Adrenal gland (tissue), 5 donors: ENCODE results near the gene TRAF3IP3.

Source experiments
- POLR2A ChIP-seq, 2 donors: fragments of 450-650 bp; IDR thresholded peaks; one replicate each; pipeline ENCODE4 v1.6.1; 2017; ENCODE audit warnings: antibody characterized with exemption in 2 of 2, mild to moderate bottlenecking in 2 of 2, moderate library complexity in 1 of 2
- TF ChIP-seq, protein P1 (sequence below), 6 experiments: fragments of 450-650 bp in 4 of 6; fragments of 200-600 bp in 2 of 6; sonication (generic) in 1 of 6; IDR thresholded peaks; 1 replicate in 5 of 6; 2 replicates in 1 of 6; pipeline versions ENCODE4 v1.5.1 to v1.8.0; 2016 to 2021; ENCODE audit warnings: antibody characterized with exemption in 6 of 6, mild to moderate bottlenecking in 2 of 6, moderate library complexity in 1 of 6
- donor health status: DM: no; HTN: no; CAD: no.

- TF ChIP-seq, protein P1, sequence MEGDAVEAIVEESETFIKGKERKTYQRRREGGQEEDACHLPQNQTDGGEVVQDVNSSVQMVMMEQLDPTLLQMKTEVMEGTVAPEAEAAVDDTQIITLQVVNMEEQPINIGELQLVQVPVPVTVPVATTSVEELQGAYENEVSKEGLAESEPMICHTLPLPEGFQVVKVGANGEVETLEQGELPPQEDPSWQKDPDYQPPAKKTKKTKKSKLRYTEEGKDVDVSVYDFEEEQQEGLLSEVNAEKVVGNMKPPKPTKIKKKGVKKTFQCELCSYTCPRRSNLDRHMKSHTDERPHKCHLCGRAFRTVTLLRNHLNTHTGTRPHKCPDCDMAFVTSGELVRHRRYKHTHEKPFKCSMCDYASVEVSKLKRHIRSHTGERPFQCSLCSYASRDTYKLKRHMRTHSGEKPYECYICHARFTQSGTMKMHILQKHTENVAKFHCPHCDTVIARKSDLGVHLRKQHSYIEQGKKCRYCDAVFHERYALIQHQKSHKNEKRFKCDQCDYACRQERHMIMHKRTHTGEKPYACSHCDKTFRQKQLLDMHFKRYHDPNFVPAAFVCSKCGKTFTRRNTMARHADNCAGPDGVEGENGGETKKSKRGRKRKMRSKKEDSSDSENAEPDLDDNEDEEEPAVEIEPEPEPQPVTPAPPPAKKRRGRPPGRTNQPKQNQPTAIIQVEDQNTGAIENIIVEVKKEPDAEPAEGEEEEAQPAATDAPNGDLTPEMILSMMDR (IDR thresholded peaks at IDR 0.05), result no peak
- TF ChIP-seq POLR2A (IDR thresholded peaks at IDR 0.05), result no peak
These were observed 40.5 kb upstream of the TRAF3IP3 start for GRCh38 chr1:209715314-209715713.
